HG02981 (cell line): ENCODE data around the gene PLCB1.

Experiments used
- ATAC-seq: cut with Tn5 transposase; IDR thresholded peaks from one replicate; pipeline ENCODE4 v1.9.1; 2021; ENCODE audit warnings: mild to moderate bottlenecking, moderate library complexity; ENCODE audit not compliant: unreplicated experiment

PLCB1 gene

DNA sequence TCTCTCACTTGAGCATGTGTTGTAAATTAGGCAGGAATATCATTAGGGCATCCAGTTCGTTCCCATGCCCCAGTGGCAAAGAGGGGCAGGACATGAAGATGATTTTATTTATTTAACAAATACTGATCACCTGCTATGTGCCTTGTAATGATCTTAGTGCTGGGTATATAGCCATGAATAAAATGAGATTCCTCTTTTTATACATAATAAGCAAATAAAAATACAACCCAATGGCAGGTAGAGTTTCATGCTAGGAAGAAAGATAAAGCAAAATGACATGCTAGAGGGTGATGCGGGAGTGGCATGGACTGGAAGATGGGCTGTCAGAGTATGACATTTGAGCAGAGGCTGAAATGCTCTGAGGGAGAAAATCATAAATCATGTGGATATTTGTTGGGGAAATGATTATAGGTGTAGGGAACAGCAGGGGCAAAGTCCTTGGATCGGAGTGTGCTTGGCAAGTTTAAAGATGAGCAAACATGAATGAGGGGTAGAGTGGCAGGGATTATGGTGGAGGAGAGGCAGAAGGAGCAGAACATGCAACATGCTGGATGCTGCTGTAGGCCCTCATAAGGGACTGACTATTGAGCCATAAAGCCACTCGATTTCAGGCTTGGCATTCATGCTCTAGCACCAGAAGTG, 342.1 kb downstream of the PLCB1 start:
- ATAC-seq, result no peak

GRCh38 chr20:8476021-8476420, 344.0 kb downstream of the PLCB1 start:
- no peak for ATAC-seq

- ATAC-seq, result no peak
Measured at GRCh38 chr20:8480597-8480996, 348.5 kb downstream of the PLCB1 start.

DNA sequence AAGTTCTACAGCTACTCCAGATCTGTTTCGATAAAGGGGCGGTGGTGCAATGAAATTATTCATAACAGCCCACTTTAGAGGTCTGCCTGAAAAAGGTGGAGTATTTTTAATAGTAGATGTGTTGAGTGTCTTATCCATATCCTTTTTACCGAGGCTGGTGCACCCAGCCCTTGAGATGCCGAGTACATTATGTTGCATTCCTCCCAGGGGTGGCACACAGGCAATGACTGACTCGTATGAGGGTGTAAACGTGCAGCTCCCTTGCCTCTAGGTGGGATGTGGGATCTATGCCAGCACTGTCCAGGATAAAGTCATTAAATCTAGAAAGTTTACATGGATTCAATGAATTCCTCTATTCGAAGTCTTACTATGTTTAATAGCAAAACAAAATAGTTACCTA, 355.6 kb downstream of the PLCB1 start:
- no peak for ATAC-seq

DNA sequence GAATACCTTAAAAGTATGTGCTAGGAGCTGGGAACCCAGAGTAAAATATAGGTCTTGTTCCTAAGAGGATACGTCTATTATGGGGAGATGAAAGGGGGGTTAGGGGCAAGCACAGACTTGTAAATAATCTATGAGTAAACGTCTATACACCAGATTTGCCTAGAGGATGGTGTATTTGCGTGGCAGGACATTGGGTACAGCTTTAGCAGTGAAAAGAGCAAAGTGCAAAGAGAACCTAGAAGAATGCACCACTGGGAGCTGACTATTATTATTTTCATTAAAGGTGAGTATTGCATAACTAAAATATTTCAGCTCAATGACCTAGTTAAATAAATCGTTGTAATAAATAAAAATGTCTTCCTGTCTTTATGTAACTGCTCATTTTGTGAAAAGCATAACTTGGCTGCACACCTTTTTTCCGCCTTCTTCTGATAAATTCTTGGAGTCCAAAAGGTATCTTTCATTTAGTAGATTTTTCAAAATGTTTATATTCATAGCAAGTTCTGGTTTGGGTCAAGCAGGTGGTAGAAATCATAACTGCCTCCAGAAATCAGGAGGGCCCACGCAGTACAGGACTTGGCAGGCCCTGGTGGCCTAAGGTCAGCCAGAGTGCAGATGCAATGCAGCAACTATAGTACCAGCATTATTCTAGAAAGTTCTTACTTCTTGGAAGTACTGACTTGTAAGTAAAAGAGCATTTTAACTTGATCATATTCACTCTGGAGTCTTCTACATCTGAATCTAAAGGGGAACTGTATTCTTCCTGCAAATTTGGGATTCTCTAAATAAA, 357.2 kb downstream of the PLCB1 start:
- no peak for ATAC-seq

DNA sequence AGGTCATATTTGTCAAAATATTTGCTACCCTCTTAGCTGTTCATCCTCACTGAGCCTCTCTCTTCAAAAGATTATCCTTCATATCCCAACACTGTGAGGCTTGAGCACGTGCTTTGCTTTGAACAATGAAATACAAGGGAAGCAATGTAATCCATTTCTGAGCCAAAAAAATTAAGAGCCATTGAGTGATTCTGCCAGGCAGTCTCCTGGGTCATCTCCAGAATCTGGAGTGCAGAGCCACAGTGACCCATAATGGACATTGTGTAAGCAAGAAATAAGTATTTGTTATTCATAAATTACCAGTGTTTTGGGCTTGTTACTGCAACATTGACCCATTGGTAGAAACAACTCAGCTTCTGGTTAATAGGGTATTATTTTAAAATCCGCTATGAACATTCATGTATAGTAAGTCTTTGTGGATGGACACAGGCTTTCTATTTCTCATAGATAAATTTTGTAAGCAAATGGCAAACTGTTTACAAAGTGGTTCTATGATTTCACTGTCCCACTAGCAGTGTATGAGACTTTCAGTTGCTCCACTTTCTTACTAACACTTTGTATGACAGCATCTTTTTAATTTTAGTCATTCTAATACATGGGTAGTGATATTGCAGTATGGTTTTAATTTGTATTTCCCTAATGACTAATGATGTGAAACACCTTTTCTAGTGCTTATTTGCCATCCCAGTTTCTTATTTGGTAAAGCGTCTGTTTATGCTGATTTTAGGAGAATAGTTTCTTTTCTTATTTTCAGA, 358.2 kb downstream of the PLCB1 start:
- no peak for ATAC-seq

DNA sequence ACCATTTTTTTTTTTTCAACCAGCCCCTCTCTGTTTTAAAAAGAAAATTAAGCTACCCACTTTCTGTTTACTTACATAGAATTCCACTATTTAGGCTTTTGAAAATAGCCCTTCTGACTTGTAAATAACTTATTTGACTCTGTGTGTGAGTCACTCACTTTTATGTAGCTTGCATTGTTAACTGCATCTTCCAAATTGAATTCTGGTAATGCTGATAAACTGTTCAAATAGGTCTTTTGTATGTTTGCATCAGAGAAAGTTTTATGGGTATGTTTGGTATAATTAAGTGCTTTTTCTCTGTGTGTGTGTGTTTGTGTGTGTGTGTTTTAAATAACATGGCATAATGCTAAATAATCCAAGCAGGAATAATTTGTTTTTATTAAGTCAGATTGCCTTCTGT, 360.1 kb downstream of the PLCB1 start:
- no peak for ATAC-seq

- ATAC-seq, result no peak
Measured at GRCh38 chr20:8498571-8498970, 366.5 kb downstream of the PLCB1 start.

GRCh38 chr20:8504030-8504429, 372.0 kb downstream of the PLCB1 start:
- ATAC-seq, result no peak

GRCh38 chr20:8505476-8506200, 373.6 kb downstream of the PLCB1 start:
- ATAC-seq, result no peak

GRCh38 chr20:8507231-8507630, 375.2 kb downstream of the PLCB1 start:
- no peak for ATAC-seq

DNA sequence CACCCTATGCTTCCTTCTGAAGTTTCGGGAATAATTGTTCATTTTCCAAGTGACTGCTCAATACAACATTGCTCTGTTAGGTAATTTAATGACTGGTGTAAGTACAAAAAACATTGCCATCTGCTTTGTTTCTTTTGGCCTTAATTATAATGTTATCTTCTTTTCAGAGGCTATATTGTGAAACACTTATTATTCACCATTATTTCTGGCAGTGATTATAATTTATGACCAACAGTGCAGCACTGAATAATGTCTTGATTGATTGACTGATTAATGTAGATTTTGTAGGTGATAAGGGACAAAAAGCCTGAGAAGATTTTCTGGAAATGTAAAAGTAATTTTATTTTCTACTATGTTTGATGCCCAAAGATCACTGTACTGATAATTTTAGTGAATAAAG, 377.7 kb downstream of the PLCB1 start:
- ATAC-seq, result no peak

DNA sequence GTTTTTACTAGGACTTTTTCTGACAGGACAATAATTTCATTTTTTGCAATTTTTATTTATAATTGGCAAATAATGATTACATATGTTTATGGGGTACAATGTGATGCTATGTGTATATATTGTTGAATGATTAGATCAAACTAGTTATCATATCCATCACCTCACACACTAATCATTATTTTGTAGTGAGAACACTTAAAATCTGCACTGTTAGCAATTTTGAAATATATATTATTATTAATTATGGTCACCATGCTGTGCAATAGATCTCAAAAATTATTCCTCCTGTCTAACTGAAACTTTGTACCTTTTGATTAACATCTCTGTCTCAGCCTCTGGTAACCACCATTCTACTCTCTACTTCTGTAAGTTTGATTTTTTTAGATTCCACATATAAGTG, 378.7 kb downstream of the PLCB1 start:
- ATAC-seq, result no peak

DNA sequence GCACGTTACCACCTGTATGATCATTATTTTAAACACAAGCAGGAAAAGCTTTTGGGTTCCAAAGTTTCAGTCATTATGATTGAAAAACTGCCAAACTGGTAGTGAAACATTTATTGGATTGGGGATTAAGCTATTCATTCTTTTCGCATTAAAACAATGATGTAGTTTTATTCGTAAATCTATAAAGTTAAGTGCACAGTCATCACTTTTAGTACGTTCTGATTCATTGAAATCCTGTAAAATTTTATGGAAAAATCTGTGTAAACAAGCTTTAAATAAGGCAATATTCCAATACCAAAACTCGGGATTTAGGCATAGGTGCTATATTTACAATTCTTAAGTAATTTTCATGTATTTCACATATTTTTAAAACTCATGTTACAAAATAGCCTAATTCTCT, 379.9 kb downstream of the PLCB1 start:
- no peak for ATAC-seq

GRCh38 chr20:8515810-8516435, 383.9 kb downstream of the PLCB1 start:
- no peak for ATAC-seq

DNA sequence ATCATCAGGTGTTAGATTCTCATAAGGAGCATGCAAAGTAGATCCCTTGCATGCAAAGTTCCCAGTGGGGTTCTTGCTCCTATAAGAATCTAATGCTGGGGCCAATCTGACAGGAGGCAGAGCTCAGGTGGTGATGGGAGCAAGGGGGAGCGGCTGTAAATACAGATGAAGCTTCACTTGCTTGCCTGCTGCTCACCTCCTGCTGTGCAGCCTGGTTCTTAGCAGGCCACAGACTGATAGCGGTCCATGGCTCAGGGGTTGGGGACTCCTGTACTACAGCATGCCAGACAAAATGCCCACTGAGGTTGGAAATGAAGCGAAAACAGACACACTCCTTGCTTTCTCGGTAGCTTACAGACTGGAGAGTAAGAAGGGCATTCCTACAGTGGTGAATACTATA, 386.8 kb downstream of the PLCB1 start:
- no peak for ATAC-seq

DNA sequence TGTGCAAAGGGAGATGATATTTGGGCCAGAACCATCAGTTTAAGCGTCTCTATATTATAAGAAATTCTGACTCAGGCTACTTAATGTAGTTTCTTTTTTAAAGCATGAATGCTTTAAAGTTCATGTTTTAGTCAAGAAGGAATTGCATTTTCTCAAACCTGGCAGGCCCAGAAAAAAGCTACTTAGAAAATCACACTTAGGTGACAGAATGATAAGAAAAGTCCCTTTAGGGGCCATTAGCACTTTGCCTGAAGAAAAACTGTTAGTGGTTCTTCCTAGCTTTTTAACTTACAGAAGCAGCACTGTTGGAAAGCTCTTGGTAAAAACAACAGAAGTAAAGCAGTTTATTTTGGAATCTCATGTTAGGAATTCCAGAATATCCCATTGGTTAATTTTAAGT, 387.8 kb downstream of the PLCB1 start:
- ATAC-seq, result no peak

DNA sequence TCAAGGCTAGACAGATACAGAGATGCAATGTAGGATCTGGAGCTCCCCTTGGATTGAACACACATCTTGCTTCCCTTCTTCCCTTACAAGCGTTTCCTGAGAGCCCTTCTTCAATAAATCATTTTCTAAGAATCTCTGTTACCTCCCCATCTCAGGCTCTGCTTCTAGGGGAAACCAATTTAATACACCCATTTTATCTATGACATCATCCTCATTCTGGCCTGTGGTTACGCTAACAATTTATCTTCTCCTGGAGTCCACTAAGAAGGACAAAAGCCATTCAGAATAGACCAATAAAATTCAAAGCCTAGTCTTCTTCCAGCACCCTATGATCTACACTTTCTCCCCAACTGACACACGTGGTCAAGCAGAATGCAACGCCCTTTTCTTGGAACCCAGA, 390.1 kb downstream of the PLCB1 start:
- ATAC-seq, result no peak

DNA sequence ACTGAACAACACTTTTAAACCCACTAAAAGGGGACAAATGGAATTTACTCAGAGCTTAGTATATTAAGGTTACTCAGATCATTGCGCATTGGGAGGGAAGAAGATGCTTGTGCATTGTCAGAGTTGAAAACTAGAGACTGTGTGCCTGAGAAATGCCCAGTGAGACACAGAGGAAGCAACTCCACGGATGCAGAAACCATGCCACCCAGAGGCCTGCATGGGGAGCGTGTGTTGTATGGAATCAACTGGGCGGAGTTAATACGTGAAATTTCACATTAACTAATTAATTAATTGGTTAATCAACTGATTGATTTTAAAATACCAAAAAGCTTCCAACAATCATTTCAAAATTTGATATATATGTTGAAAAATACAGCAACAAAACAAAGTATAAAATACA, 391.6 kb downstream of the PLCB1 start:
- ATAC-seq, result no peak

DNA sequence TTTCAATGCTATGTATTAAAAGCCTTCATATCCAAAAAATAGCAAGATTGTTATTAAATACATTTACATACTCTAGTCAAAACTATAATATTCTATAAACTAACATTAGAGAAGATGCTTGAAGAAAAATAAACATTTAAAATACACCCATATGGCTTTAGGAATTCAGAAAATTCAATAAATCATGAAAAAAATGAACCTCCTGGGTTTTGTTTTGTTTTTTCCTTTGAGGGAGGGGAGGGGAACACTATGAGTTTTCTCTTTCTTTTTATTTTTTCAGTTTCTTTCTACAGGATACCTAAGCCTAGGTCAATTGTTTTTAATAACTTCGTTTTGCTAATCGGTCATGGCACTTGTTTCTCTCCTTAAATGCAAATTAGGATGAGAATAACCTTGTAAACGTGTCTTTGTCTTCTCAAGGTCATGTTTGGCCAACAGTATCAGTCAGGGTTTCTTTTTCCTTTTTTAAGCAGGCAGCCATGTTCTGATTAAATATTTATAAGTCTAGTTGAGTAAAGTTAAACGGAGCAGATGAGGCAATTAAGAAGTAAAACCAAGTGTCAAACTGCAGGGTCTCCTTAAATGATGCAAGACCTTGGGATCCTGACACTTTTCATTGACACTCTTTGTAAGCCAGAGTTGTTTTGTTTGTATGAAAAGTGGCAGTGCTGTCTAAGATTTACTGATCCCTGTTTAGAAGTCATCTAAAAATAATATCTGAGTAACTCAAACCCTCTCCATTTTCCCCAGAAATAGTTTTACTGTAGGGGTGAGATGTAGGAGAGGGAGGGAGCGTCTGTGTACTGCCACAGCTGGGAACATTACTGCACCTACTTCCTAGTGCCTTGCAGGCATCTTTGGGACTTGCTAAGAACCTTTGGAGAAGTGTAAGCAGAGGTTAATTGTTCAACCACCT, 392.3 kb downstream of the PLCB1 start:
- ATAC-seq, result no peak
